PC-9 (cell line): ENCODE results near the gene ABI3BP. TPM values are rescaled to one million over a fixed set of nuclear protein-coding genes. Genes with fewer than 3 reads are reported as not detected.

Source experiments
- BruUV-seq: library from RNA; stranded (reverse); fragments of 400-500 nt; replicated peaks from 2 replicates; lab custom pipeline; 2021; lab: Mats Ljungman, UMichigan
- CTCF ChIA-PET: fragments of 300-600 bp; sonication (Branson Sonifier 250); formaldehyde crosslinking; loops from one replicate; lab custom pipeline; 2022; ENCODE audit warnings: antibody characterized with exemption; lab: Charles Lee
- POLR2A ChIA-PET: fragments of 300-600 bp; sonication (Branson Sonifier 250); formaldehyde crosslinking; loops from one replicate; lab custom pipeline; 2022; ENCODE audit warnings: antibody characterized with exemption; ENCODE audit not compliant: unreplicated experiment; lab: Charles Lee
- DNase-seq, 2 experiments: peaks; one replicate each; pipeline versions ENCODE4 v3.0.0 to v3.0.0-alpha.2; 2015 to 2022; ENCODE audit warnings: mixed read lengths in 1 of 2
- H2AFZ ChIP-seq: fragments of 200-600 bp; sonication (generic); 2 replicates; pipeline ENCODE4 v1.8.1; 2017; ENCODE audit warnings: antibody characterized with exemption
- H3F3A ChIP-seq: fragments of 200-600 bp; sonication (generic); 2 replicates; pipeline ENCODE4 v1.8.1; 2017; ENCODE audit warnings: antibody characterized with exemption, mild to moderate bottlenecking, low read depth; ENCODE audit not compliant: insufficient read depth
- H3K27ac ChIP-seq: fragments of 200-600 bp; sonication (generic); 2 replicates; pipeline ENCODE4 v1.6.1; 2016; ENCODE audit warnings: mixed run types
- H3K27me3 ChIP-seq: fragments of 200-600 bp; sonication (generic); 2 replicates; pipeline ENCODE4 v1.6.1; 2016; ENCODE audit warnings: low read depth, mixed run types; ENCODE audit not compliant: insufficient read depth
- H3K36me3 ChIP-seq: fragments of 200-600 bp; sonication (generic); 2 replicates; pipeline ENCODE4 v1.6.1; 2016; ENCODE audit warnings: low read depth, mixed run types
- H3K4me1 ChIP-seq: fragments of 200-600 bp; sonication (generic); replicated peaks from 2 replicates; pipeline ENCODE4 v1.6.1; 2016; ENCODE audit warnings: mixed run types; ENCODE audit not compliant: insufficient read depth
- H3K4me2 ChIP-seq: fragments of 200-600 bp; sonication (generic); 2 replicates; pipeline ENCODE4 v1.6.1; 2017; ENCODE audit warnings: mixed run types
- H3K4me3 ChIP-seq: fragments of 200-600 bp; sonication (generic); 2 replicates; pipeline ENCODE4 v1.6.1; 2016; ENCODE audit warnings: mixed run types
- H3K79me2 ChIP-seq: fragments of 200-600 bp; sonication (generic); 2 replicates; pipeline ENCODE4 v1.6.1; 2017; ENCODE audit warnings: low read depth, mixed run types
- H3K9me2 ChIP-seq: fragments of 200-600 bp; sonication (generic); 2 replicates; pipeline ENCODE4 v1.8.1; 2017; ENCODE audit warnings: mild to moderate bottlenecking; ENCODE audit not compliant: insufficient read depth
- H3K9me3 ChIP-seq: fragments of 200-600 bp; sonication (generic); 2 replicates; pipeline ENCODE4 v1.8.1; 2016; ENCODE audit warnings: low read depth; ENCODE audit not compliant: insufficient read depth
- H4K20me1 ChIP-seq: fragments of 200-600 bp; sonication (generic); 2 replicates; pipeline ENCODE4 v1.8.1; 2017; ENCODE audit not compliant: insufficient read depth
- CTCF ChIP-seq: fragments of 200-600 bp; sonication (generic); conservative IDR thresholded peaks from 2 replicates; pipeline ENCODE4 v1.6.1; 2017; ENCODE audit warnings: mixed run types, antibody characterized with exemption, mild to moderate bottlenecking, moderate library complexity
- EZH2 ChIP-seq: fragments of 200-600 bp; sonication (generic); IDR thresholded peaks from 2 replicates; pipeline ENCODE4 v1.8.0; 2017; ENCODE audit warnings: antibody characterized with exemption, low read depth
- intact Hi-C: fragments of 100-400 bp; cut with micrococcal nuclease; formaldehyde crosslinking; loops from one replicate; pipeline ENCODE4 v1.10.0; 2022; ENCODE audit not compliant: unreplicated experiment
- total RNA-seq: library from RNA; stranded (reverse); gene quantifications from 2 replicates; pipeline ENCODE4 v1.2.3, GENCODE V29; 2021

The ABI3BP gene
- total RNA-seq, 1 experiment from 2014 or later = 4.2 TPM

GRCh38 chr3:100941451-100941850, 51.8 kb downstream of the ABI3BP start:
- no peaks in the 10 kb centered on the region for H3K9me3 ChIP-seq
- no peaks in the 10 kb centered on the region for H3K27me3 ChIP-seq
- H3F3A ChIP-seq = no peaks in the 10 kb centered on the region
- no peaks in the 10 kb centered on the region for H3K4me1 ChIP-seq
- H3K36me3 ChIP-seq = no peaks in the 10 kb centered on the region
- no peak overlapping the region for H3K4me3 ChIP-seq
- H3K9me2 ChIP-seq = peaks cover 3% of the 10 kb centered on the region; the same call in 1 of the 2 replicates
- intact Hi-C loops = no loop called here
- H3K27ac ChIP-seq = no peak overlapping the region
- H2AFZ ChIP-seq = no peak overlapping the region
- no peak for DNase-seq
- TF ChIP-seq CTCF (no peak), EZH2 (no peak)
- BruUV-seq = no TSS peak
- no peaks in the 10 kb centered on the region for H3K79me2 ChIP-seq
- CTCF ChIA-PET = no interaction called here
- POLR2A ChIA-PET = no interaction called here
- no peak overlapping the region for H3K4me2 ChIP-seq
- no peaks in the 10 kb centered on the region for H4K20me1 ChIP-seq

- Histone ChIP-seq H3K9me2 (peaks cover 3% of the 10 kb centered on the region; the same call in 1 of the 2 replicates), H3K9me3 (no peaks in the 10 kb centered on the region), H3K27ac (no peak overlapping the region), H3K4me3 (no peak overlapping the region), H4K20me1 (no peaks in the 10 kb centered on the region), H3K4me2 (no peak overlapping the region), H3F3A (no peaks in the 10 kb centered on the region), H3K36me3 (no peaks in the 10 kb centered on the region), H3K27me3 (no peaks in the 10 kb centered on the region), H3K79me2 (no peaks in the 10 kb centered on the region), H3K4me1 (no peaks in the 10 kb centered on the region), H2AFZ (no peak overlapping the region)
- ChIA-PET CTCF (no interaction called here), POLR2A (no interaction called here)
- intact Hi-C loops = no loop called here
- TF ChIP-seq EZH2 = no peak
- no peak for TF ChIP-seq CTCF
- no peak for DNase-seq
- BruUV-seq = no TSS peak
Measured at GRCh38 chr3:100941041-100941440, 52.2 kb downstream of the ABI3BP start.

DNA sequence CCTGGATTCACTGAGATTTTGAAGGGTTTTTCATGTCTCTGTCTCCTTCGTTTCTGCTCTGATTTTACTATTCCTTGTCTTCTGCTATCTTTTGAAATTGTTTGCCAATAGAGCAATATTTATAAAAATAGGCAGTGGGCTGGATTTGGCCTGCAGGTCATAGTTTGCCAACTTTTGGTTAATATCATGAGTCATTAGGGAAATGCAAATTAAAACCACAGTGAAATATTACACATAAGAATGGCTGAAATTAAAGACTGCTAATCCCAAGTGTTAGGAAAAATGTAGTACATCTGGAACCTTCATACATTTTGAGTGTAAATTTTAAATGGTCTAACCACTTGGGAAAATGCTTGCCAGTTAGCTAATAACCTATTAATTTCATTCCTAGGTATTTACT, 56.3 kb downstream of the ABI3BP start:
- H3K36me3 ChIP-seq = no peaks in the 10 kb centered on the region
- H3K27me3 ChIP-seq = no peaks in the 10 kb centered on the region
- TF ChIP-seq EZH2 = no peak
- TF ChIP-seq CTCF = no peak
- POLR2A ChIA-PET = interaction anchor here (0.7 kb wide), 1 partner anchor 823 kb away, joined by 5 read pairs; no protein-coding TSS in a partner anchor
- H3K9me2 ChIP-seq = no peaks in the 10 kb centered on the region; the same call in 1 of the 2 replicates
- CTCF ChIA-PET = no interaction called here
- H3K4me3 ChIP-seq = no peak overlapping the region
- no peak for DNase-seq
- H4K20me1 ChIP-seq = no peaks in the 10 kb centered on the region
- H3K4me2 ChIP-seq = no peak overlapping the region
- intact Hi-C loops = no loop called here
- H3K27ac ChIP-seq = no peak overlapping the region
- H3K4me1 ChIP-seq = no peaks in the 10 kb centered on the region
- no TSS peak for BruUV-seq
- no peaks in the 10 kb centered on the region for H3K9me3 ChIP-seq
- no peaks in the 10 kb centered on the region for H3K79me2 ChIP-seq
- 0 out of 2 replicates have a peak overlapping the region, but pooled peaks have one; percentile 0 for H2AFZ ChIP-seq
- no peaks in the 10 kb centered on the region for H3F3A ChIP-seq
